Suprapubic skin (tissue), 4 donors: ENCODE data around the gene FHOD3. TPM values are rescaled to one million over a fixed set of nuclear protein-coding genes. Genes with fewer than 3 reads are reported as not detected.

Experiments used
- DNase-seq, 2 donors: peaks; one replicate each; pipeline ENCODE4 v3.0.0-alpha.2; 2019; ENCODE audit warnings: low spot score in 2 of 2
- H3K27ac ChIP-seq: fragments of 200-600 bp; sonication (generic); one replicate; pipeline ENCODE4 v1.5.1; 2019
- H3K27me3 ChIP-seq: fragments of 200-600 bp; sonication (generic); one replicate; pipeline ENCODE4 v1.5.1; 2019
- H3K36me3 ChIP-seq: fragments of 200-600 bp; sonication (generic); one replicate; pipeline ENCODE4 v1.5.1; 2019
- H3K4me1 ChIP-seq: fragments of 200-600 bp; sonication (generic); one replicate; pipeline ENCODE4 v1.5.1; 2019
- H3K4me3 ChIP-seq: fragments of 200-600 bp; sonication (generic); one replicate; pipeline ENCODE4 v1.5.1; 2019; ENCODE audit warnings: mild to moderate bottlenecking
- H3K9me3 ChIP-seq: fragments of 200-600 bp; sonication (generic); one replicate; pipeline ENCODE4 v1.5.1; 2019
- CTCF ChIP-seq, 2 donors: fragments of 200-600 bp in 1 of 2; fragments of 450-650 bp in 1 of 2; sonication (generic) in 1 of 2; IDR thresholded peaks; one replicate each; pipeline ENCODE4 v1.5.1; 2016 to 2019; ENCODE audit warnings: antibody characterized with exemption in 2 of 2, mild to moderate bottlenecking in 1 of 2, moderate library complexity in 1 of 2
- EP300 ChIP-seq: sonication (generic); formaldehyde crosslinking; IDR thresholded peaks from one replicate; pipeline ENCODE4 v1.6.1; 2017; ENCODE audit warnings: antibody characterized with exemption
- POLR2A ChIP-seq, 2 donors: fragments of 450-650 bp; IDR thresholded peaks; one replicate each; pipeline ENCODE4 v1.6.1; 2017; ENCODE audit warnings: antibody characterized with exemption in 2 of 2, mild to moderate bottlenecking in 2 of 2, moderate library complexity in 2 of 2
- POLR2AphosphoS5 ChIP-seq, 3 donors: sonication (generic); formaldehyde crosslinking; IDR thresholded peaks; one replicate each; pipeline ENCODE4 v1.6.1; 2017; ENCODE audit warnings: antibody characterized with exemption in 3 of 3
- WGBS: methylation state at CpG from one replicate; pipeline ENCODE4 v1.1.5; 2018; 5-methylcytosine and 5-hydroxymethylcytosine counted together
- total RNA-seq, 4 donors: library from RNA; depleted of rRNA; stranded (reverse); fragments of >200 nt; gene quantifications; one replicate each; pipeline ENCODE4 v1.1.0, GENCODE V29; 2016

FHOD3 gene
- total RNA-seq, 4 donors from 2014 or later: 5.8 to 18.7 (median 15.5) TPM

GRCh38 chr18:36766836-36767235 is 469.3 kb downstream of the FHOD3 start:
- no peak for DNase-seq
- no peak for TF ChIP-seq POLR2AphosphoS5 (IDR thresholded peaks at IDR 0.05)
- no peak for TF ChIP-seq CTCF (IDR thresholded peaks at IDR 0.05)
- no peak for TF ChIP-seq EP300
- no peak for TF ChIP-seq POLR2A (IDR thresholded peaks at IDR 0.05)
- WGBS: 61% methylated on average over 3 of the region's 3 CpGs
- H3K36me3 ChIP-seq: no peaks in the 10 kb centered on the region
- no peak overlapping the region for H3K27ac ChIP-seq
- no peaks in the 10 kb centered on the region for H3K9me3 ChIP-seq
- H3K27me3 ChIP-seq: no peaks in the 10 kb centered on the region
- H3K4me1 ChIP-seq: no peaks in the 10 kb centered on the region
- H3K4me3 ChIP-seq: no peak overlapping the region

GRCh38 chr18:36769172-36769571 is 471.7 kb downstream of the FHOD3 start:
- DNase-seq: no peak
- Histone ChIP-seq H3K4me1 (no peaks in the 10 kb centered on the region), H3K27ac (no peak overlapping the region), H3K9me3 (no peaks in the 10 kb centered on the region), H3K4me3 (no peak overlapping the region), H3K36me3 (no peaks in the 10 kb centered on the region), H3K27me3 (no peaks in the 10 kb centered on the region)
- WGBS: 91% methylated on average over 10 of the region's 10 CpGs
- no peak for TF ChIP-seq POLR2AphosphoS5 (IDR thresholded peaks at IDR 0.05)
- TF ChIP-seq POLR2A (IDR thresholded peaks at IDR 0.05): no peak
- no peak for TF ChIP-seq EP300

GRCh38 chr18:36769611-36770314 is 472.2 kb downstream of the FHOD3 start:
- WGBS: 92% methylated on average over 6 of the region's 6 CpGs

GRCh38 chr18:36770315-36770946 is 472.9 kb downstream of the FHOD3 start:
- Histone ChIP-seq H3K9me3 (no peaks in the 10 kb centered on the region), H3K4me3 (no peak overlapping the region), H3K4me1 (no peaks in the 10 kb centered on the region), H3K27ac (no peak overlapping the region), H3K27me3 (no peaks in the 10 kb centered on the region), H3K36me3 (no peaks in the 10 kb centered on the region)
- no peak for DNase-seq
- WGBS: 79% methylated on average over 3 of the region's 3 CpGs
- TF ChIP-seq POLR2AphosphoS5 (IDR thresholded peaks at IDR 0.05): no peak
- no peak for TF ChIP-seq EP300
- TF ChIP-seq POLR2A (IDR thresholded peaks at IDR 0.05): no peak
- TF ChIP-seq CTCF (IDR thresholded peaks at IDR 0.05): no peak

More at GRCh38 chr18:36769611-36770314, 472.2 kb downstream of the FHOD3 start:
- Histone ChIP-seq H3K4me1 (no peaks in the 10 kb centered on the region), H3K27me3 (no peaks in the 10 kb centered on the region), H3K9me3 (no peaks in the 10 kb centered on the region), H3K27ac (no peak overlapping the region), H3K36me3 (no peaks in the 10 kb centered on the region), H3K4me3 (no peak overlapping the region)
- DNase-seq: no peak
- TF ChIP-seq POLR2A (IDR thresholded peaks at IDR 0.05) (no peak), CTCF (IDR thresholded peaks at IDR 0.05) (no peak), EP300 (no peak), POLR2AphosphoS5 (IDR thresholded peaks at IDR 0.05) (no peak)

- 78% methylated on average over 4 of the region's 4 CpGs for WGBS
Observed at GRCh38 chr18:36771245-36771644, 473.7 kb downstream of the FHOD3 start.

More at GRCh38 chr18:36771245-36771644, 473.7 kb downstream of the FHOD3 start:
- H3K27me3 ChIP-seq: no peaks in the 10 kb centered on the region
- H3K27ac ChIP-seq: no peak overlapping the region
- no peak for DNase-seq
- no peaks in the 10 kb centered on the region for H3K4me1 ChIP-seq
- TF ChIP-seq CTCF (IDR thresholded peaks at IDR 0.05) (no peak), POLR2A (IDR thresholded peaks at IDR 0.05) (no peak), EP300 (no peak), POLR2AphosphoS5 (IDR thresholded peaks at IDR 0.05) (no peak)
- no peak overlapping the region for H3K4me3 ChIP-seq
- no peaks in the 10 kb centered on the region for H3K9me3 ChIP-seq
- no peaks in the 10 kb centered on the region for H3K36me3 ChIP-seq
